Neural cell (in vitro differentiated cells): ENCODE results near the gene FAM227A.

Source experiments
- CTCF ChIP-seq: fragments of 450-650 bp; IDR thresholded peaks from 2 replicates; pipeline ENCODE4 v1.5.1; 2014; ENCODE audit warnings: antibody characterized with exemption, mild to moderate bottlenecking, moderate library complexity; ENCODE audit not compliant: poor library complexity, severe bottlenecking
- POLR2AphosphoS5 ChIP-seq: IDR thresholded peaks from 2 replicates; pipeline ENCODE4 v1.6.1; 2012
- REST ChIP-seq: IDR thresholded peaks from 2 replicates; pipeline ENCODE4 v1.6.1; 2012; ENCODE audit warnings: borderline replicate concordance

GRCh38 chr22:38618682-38619081 lies 37.5 kb downstream of the FAM227A start:
- no peak for TF ChIP-seq POLR2AphosphoS5
- TF ChIP-seq REST = no peak
- TF ChIP-seq CTCF = no peak
